DOHH2 (cell line): Measurements from ENCODE around the gene RPP21.

ENCODE experiments used
- CTCF ChIP-seq: fragments of 200-600 bp; sonication (generic); IDR thresholded peaks from one replicate; pipeline ENCODE4 v1.5.1; 2014; ENCODE audit warnings: antibody characterized with exemption, mild to moderate bottlenecking, low read depth, low read length; ENCODE audit not compliant: poor library complexity, severe bottlenecking
- EZH2phosphoT487 ChIP-seq: fragments of 200-600 bp; sonication (generic); IDR thresholded peaks from 2 replicates; pipeline ENCODE4 v1.6.1; 2017; ENCODE audit warnings: borderline replicate concordance, mild to moderate bottlenecking, antibody characterized with exemption, low read length, moderate library complexity, mixed read lengths

GRCh38 chr6:30315156-30315555 lies 29.8 kb upstream of the RPP21 start:
- TF ChIP-seq CTCF, result no peak
- no peak for TF ChIP-seq EZH2phosphoT487
